Stimulated activated CD4-positive, alpha-beta T cell treated with anti-CD3 and anti-CD28 coated beads, Interleukin-1b, Interleukin-23, amount 100 ng/mL, for 48 hours (primary cell): Measurements from ENCODE around the gene D2HGDH.
"Not testable (repeated sequence)": the region's sequence is repeated elsewhere in the genome, so short reads cannot be mapped to it uniquely, and the experiment has no call there.

Source experiments
- DNase-seq: peaks from one replicate; pipeline ENCODE4 v3.0.0-alpha.2; 2020

The D2HGDH gene

DNA sequence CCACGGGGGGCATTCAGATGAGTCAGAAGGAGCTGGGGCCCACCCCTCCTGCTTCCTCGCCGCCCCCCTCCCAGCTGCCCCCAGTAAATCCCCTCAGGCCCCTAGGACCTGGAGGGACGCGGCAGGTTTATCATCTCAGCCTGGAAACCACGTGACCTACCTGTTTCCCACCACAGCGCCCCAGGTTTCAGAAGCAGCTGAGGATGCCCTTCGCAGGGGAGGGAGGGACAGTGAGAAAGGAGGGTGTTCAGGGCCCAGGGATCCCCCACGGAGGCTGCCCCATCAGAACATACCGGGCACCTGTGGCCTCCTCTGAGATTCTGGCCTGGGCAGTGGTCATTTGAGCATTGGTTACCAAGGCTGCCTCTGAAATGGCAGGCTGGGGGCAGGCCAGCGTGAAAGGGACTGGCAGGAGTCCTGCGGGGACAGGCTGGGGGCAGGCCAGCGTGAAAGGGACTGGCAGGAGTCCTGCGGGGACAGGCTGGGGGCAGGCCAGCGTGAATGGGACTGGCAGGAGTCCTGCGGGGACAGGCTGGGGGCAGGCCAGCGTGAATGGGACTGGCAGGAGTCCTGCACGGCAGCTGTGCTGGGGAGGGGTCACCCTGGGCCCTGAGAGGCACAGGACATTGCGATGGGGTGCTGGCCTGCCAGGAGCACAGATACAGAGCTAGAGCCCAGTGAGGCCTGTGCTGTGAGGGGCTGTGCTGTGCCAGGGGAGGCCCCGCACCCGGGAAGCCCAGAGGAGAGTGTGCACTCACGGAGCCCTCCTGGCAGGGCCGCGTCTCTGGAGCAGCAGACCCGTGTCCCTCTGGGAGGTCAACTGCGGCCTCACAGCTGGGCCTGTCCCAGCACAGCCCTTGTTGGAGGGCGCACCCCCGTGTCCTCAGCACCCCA lies 76.1 kb downstream of the D2HGDH start:
- no peak for DNase-seq

- DNase-seq, result no peak
Measured at GRCh38 chr2:241811201-241811951, 76.9 kb downstream of the D2HGDH start.

- DNase-seq, result no peak
Measured at GRCh38 chr2:241811952-241812729, 77.7 kb downstream of the D2HGDH start.

DNA sequence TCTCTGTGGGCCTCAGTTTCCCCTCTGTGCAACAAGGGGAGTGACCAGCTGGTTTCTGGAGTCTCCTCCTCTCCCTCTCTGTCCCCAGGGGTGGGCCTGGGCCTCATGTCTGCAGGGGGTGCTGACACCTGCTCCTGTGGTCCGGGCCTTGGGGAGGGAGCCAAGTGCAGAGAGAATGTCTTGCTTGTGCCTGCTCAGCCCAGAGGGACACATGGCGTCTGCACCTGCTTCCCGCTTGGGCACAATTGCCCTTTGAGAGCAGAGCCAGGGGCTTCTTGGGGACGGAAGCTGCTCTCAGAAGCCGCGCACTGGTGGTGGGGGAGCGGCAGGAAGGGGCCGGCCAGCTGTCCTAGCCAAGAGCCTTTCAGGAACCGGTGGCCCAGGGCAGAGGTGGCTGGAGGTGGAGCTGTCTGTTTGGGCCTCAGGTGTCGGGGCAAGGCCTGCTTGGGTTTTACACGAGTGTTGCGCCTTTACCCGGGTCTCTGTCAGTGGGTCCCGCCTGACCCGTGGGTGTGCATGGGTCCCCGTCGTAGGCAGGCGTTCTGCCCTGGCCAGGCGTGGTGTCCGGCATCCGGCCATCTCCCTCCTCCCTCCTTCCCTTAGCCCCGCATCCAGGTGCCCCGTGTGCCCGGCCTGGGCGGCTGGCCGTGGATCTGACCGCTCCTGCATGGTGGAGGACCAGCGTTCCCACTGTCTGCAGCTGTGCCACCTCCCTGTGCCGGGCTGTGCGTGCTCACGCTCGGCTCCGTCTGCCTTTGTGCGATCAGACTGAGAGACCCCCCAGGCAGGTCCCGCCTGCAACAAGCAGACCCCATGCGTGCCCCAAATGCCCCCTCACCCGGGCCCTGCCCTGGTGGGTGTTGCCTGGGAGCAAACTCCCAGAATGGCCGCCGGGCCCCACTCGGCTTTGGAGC lies 78.6 kb downstream of the D2HGDH start:
- no peak for DNase-seq

DNA sequence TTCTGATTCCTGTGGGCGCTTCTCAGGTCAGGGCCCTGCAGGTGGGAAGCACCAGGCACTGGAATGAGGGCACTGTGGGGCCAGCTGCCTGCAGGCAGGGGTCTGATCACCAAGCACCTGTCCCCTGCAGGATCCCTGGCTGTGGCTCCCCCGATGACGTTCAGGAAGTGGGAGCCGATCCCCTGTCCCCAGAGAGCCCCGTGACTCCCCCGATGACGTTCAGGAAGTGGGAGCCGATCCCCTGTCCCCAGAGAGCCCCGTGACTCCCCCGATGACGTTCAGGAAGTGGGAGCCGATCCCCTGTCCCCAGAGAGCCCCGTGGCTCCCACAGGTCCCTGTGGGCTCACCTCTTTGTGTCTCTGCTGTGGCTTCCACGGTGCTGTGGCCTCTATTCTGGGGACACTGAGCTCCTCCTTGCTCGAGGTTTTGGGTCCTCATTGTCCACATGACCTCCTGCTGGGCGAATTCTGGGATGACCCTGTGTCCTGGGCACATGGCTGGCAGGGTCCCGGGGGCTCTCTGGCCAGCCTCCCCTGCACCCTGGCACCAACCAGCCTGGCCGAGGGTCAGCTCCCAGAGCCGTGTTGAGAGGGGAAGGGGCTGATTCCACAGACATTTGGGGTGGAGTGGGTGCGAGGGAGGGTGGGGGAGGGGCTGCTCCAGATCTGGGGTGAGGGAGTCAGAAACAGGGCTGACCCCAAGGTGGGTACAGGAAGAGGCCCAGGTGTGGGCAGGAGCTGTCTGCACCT lies 79.4 kb downstream of the D2HGDH start:
- no peak for DNase-seq

- no peak for DNase-seq
Measured at GRCh38 chr2:241814393-241814642, 79.9 kb downstream of the D2HGDH start.

DNA sequence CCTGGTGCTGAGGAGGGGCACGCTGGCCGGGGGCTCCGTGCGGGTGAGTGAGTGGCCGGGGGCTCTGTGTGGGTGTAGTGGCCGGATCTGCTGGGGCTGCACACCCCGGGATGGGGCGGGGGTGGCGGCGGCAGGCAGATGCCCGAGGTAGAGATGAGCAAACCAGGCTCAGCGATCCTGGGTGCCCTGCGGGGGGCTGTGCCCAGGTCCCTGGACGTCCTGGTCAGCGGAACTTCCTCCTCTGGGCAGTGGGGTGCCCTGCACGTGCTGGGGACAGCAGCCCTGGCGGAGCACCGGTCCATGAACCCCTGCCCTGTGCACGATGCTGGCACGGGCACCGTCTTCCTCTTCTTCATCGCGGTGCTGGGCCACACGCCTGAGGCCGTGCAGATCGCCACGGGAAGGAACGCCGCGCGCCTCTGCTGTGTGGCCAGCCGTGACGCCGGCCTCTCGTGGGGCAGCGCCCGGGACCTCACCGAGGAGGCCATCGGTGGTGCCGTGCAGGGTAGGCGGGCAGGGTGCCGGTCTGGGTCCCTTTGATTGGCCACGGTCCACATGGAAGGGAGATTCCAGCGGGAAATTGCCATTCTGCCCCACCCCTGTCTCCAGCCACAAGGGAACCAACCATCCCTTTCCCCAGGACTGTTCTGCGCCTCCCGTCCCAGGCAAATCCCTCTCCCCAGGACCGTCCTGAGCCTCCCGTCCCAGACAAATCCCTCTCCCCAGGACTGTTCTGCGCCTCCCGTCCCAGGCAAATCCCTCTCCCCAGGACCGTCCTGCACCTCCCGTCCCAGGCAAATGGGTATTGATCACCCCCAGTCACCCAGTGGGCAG lies 80.4 kb downstream of the D2HGDH start:
- DNase-seq, result no peak

DNA sequence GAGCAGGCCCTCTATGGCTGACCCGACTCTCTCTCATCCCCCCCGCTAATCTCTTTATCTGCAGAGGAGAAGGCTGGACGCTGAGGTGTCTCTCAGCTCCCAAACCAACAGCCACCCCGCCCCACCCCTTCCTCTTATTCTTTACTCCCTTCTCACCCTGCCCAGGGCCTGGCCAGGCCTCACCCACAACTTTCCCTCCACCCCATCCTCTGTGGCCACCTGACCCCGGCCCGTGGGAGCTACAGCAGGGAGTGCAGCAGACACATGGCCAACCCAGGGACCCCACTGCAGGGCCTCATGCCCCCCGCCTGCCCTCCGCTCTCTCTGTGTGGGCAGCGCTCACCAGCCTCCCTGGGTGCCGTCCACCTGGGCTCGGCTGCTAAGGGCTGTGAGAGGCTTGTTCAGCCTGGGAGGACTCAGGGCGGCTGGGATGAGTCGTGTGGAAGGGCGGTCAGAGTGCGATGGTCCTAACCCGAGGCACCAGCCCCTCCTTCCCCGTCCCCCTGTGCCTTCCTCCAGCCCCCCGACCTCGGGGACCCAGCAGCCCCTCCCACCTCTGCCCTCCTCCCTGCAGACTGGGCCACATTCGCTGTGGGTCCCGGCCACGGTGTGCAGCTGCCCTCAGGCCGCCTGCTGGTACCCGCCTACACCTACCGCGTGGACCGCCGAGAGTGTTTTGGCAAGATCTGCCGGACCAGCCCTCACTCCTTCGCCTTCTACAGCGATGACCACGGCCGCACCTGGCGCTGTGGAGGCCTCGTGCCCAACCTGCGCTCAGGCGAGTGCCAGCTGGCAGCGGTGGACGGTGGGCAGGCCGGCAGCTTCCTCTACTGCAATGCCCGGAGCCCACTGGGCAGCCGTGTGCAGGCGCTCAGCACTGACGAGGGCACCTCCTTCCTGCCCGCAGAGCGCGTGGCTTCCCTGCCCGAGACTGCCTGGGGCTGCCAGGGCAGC lies 81.3 kb downstream of the D2HGDH start:
- DNase-seq, result no peak

DNA sequence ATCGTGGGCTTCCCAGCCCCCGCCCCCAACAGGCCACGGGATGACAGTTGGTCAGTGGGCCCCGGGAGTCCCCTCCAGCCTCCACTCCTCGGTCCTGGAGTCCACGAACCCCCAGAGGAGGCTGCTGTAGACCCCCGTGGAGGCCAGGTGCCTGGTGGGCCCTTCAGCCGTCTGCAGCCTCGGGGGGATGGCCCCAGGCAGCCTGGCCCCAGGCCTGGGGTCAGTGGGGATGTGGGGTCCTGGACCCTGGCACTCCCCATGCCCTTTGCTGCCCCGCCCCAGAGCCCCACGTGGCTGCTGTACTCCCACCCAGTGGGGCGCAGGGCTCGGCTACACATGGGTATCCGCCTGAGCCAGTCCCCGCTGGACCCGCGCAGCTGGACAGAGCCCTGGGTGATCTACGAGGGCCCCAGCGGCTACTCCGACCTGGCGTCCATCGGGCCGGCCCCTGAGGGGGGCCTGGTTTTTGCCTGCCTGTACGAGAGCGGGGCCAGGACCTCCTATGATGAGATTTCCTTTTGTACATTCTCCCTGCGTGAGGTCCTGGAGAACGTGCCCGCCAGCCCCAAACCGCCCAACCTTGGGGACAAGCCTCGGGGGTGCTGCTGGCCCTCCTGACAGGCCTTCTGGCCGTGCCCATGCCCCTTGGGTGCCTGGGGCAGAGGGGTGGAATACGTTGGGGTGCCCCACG lies 82.1 kb downstream of the D2HGDH start:
- no peak for DNase-seq

DNA sequence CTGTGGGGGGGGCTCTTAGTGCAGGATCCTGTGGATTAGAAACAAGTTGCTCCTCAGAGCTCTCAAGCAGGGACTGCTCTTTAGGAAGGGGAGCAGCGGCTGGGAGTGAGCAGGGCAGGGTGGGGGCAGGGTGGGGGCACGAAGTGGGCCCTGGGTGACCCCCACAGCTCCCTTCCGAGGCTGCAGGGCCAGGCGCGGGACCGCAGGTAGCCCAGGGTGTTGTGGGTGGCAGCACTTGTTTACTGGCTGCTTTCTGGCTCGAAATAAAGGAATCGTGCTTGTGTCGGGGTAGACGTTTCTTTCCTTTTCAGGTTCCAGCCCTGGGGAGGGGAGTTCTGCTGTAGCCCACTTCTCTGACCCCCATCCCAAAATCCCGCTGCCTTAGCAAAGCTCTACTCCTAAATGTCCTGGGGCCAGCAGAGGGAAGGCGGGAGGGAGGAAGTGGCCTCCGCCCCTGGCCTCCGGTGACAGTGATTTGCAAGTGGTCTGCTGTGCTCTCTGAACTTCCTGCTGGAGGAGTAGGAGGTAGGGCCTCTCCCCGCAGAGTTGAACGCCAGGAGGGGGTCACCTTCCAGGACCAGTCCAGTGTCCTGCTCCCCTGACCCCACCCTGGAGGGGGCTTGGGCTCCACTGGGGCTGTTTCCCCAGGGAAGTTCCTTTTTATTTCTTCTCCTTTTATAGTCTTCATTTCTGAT lies 82.8 kb downstream of the D2HGDH start:
- no peak for DNase-seq

- not testable (repeated sequence) for DNase-seq
Measured at GRCh38 chr2:241817821-241818215, 83.4 kb downstream of the D2HGDH start.
